Activated gamma-delta T cell (primary cell): ENCODE measurements around the gene MS4A4E.
"Not testable (repeated sequence)": the region's sequence is repeated elsewhere in the genome, so short reads cannot be mapped to it uniquely, and the experiment has no call there.

Experiments
- DNase-seq: peaks from one replicate; lab custom pipeline; 2025; lab: John Stamatoyannopoulos, UW

The MS4A4E gene

DNA sequence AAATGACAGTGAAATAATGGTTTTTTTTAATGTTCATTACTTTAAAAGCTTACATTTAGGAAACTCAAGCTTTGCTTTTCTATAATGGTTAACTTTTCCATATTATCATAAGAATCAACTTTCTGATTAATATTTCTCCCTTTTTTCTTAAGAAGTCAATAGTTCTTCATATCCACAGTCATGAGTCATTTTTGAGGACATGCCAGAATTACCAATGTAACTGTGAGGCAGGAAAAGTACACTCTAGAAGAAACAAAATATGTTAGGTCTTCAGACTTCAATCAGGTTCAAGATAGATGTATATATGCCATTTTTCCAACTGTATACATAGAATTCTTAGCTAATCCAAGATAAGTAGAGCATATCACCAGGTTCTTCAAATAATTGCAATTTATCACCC lies 70.9 kb downstream of the MS4A4E start:
- no peak for DNase-seq

DNA sequence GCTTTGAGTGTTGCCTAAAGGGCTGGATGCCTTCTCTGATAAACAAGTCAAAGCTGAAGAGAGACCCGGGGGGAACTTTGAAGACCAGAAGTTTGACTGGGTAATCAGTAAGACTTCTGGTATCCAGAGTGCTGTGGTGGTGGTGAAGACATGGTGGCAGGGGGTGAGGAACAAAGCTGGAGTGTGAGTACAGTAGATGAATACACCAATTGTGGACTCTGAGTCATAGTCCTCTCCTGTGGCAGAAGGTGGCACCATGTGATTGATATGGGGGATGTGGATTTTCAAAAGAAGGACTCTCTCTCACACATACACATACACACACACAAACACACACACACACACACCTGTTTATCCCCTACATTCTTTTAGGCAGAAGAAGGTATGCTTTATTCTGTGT lies 72.4 kb downstream of the MS4A4E start:
- DNase-seq = no peak

DNA sequence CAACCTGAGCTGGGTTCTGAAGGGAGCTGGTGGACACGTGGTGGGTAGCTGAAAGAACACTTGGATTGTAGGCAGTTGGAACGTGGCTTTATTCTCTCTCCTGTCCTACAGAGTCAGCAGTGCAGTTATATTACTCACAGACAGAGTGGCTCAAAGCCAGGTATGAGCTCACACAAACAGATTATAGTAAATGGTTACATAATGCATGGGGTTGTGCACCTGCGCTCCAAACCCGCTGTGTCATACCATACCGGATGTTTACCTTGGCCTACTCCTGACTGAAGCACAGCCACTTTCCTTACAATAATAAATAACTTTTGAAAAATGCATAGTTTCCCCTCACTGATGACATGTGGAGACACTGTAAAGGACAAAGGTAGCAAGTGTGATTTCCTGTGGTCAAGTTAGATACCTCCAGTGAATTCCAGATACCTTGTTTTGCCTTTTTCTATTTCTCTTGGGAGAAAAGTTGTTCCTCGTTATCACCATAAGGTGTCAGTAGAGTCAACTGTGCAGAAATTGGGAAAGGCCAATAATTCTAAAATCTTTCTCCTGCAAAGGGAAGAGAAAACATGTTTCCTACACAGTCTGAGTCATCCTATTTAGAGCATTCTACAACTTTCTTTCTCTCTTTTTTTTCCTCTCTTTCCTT lies 73.5 kb downstream of the MS4A4E start:
- DNase-seq = no peak

DNA sequence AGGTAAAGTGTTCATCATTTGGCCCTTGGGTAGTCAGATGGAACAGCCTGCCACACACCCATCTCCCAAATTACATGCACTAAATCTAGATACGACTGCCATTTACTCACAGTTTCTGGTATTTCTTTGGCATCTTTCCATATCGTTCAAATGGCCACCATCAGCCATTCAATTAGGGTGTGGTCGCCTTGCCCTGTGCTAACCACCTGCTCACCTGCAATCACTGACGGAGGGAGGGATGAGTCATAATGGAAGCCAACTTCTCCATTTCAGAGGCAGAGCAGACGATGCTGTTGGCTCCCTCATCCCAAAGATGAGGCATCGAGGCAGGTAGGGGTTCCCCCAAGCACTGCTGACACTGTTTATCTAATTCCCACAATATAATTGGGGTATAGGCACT lies 74.6 kb downstream of the MS4A4E start:
- DNase-seq = no peak

DNA sequence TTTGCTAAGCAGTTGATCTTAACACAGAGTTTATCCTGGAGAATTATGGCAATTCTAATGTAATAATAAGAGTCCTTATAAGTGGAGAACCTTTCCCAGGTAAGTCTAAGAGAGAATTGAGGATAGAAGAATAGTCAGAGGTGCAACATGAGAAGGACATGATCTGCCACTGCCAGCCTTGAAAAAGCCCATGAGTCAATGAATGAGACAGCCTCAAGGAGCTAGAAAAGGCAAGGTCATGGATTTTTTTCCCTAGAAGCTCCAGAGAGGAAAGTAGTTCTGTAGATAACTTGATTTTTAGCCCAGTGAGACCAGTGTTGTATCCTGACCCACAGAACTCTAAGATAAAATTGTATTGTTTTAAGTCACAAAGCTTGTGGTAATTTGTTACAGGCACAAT lies 77.0 kb downstream of the MS4A4E start:
- DNase-seq = no peak

DNA sequence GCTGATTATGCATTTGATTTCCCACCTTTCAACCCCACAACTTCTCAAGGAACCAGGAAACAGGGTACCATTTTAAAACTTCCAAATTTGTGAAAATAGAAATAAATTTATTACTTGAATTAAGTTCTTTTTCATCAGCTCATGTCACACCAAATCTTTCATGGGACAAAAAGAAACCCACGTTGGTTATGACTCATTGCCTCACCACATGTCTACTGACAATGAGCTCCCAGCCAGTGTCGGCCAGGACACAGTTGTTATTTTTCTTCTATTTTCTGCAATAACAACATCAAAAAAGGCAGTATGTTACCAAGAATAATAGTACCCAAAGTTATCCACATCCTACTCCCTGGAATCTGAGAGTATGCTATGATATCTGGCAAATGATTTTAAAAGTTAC lies 77.4 kb downstream of the MS4A4E start:
- no peak for DNase-seq

DNA sequence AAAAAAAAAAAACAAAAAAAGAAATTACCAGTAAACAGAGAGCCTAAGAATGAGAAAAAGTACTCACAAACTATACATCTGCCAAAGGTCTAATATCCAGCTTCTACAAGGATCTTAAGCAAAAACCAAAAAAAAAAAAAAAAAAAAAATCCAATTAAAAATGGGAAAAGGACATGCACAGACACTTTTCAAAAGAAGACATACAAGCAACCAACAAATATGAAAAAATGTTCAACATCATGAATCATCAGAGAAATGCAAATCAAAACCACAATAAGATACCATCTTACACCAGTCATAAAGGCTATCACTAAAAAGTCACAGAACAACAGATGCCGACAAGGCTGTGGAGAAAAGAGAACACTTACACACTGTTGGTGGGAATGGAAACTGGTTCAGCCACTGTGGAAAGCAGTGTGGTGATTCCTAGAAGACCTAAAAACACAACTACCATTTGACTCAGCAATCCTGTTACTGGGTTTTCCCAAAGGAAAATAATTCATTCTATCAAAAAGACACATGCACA lies 78.3 kb downstream of the MS4A4E start:
- DNase-seq = no peak

DNA sequence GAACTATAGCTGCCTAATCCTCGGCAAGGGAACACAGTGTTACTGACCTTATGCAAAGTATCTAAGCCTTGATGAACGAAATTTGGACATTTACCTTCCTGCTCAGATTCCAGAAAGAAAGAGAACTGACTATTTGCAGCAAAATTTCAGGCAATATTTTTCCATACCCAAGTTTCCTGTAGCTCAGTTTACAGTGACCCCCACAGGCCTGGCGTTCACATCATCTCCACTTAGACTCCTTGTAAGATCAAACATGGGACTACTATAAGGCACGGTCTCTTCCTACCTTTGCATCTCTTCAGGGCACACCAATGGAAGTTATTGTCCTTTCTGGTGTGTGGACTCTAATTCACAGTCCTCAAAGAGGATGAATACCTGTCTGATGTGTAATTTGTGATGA lies 81.2 kb downstream of the MS4A4E start:
- DNase-seq = no peak

DNA sequence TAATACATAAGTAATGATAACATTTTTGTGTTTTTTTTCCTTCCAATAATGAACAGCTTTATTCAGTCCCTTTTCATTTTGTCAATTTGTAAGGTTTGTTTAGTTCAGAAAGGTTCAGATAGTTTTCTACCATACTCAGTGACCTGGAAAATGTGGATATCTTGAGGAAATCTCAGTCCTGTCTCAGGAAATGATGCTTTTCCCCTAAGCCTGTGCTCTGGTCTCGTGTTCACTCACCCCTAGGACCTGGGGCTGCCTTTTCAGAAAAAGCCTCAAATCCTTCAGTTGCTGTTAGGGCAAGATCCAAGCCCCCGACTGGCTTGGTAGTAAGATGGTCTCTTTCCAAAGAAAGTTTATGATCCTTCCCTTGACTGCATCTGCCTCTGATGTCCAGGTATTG lies 81.8 kb downstream of the MS4A4E start:
- DNase-seq = no peak

DNA sequence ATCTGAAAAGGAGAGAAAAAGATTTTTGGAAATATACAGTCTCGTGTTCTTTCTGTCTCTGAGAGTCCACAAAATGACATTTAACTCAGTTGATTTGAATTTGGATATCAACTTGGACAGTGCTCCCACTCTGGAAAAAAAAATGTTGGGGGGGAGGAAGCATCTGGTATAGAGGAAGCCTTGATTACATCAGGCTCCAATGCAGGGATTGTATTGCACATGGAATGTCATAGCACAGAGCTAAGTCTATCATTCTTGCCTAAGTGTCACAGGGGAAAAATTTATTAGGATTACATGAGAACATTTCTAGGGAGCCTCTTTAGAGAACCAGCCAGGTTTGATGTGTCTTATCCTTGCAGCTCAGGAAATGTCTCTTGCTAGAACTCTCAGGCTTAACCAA lies 83.1 kb downstream of the MS4A4E start:
- DNase-seq = no peak

DNA sequence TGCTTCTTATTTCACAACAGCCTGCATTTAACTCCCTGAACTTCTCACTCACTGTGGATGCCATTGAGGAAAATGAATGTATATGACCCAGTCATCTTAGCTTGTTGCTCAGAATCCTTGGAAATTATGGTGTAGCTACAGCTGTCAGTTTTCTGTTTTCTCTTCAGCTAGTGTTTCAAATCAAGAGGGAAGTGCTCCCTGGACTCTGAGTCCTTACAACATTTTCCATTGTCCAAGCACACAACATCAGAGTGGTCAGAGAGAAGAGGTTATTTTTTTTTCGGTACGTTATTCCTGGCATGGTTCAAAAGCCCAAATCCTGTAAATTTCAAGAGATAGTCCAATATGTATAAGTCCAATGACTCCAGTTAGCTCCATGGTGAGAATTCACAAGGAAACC lies 83.7 kb downstream of the MS4A4E start:
- no peak for DNase-seq

DNA sequence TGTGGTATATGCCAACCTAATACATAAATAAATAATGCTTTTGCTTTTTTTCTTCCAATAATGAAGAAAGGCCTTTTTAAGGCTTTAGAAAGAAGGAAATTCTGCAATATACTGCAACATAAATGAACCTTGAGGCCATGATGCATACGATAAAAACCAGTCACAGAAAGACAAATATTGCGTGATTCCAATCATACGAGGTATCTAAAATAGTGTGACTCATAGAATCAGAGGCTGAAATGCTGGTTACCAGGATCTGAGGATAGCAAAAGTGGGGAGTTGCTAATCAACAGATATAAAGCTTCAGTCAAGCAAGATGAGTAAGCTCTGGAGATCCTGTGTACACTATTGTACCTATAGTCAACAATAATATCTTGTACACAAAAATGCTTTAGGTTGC lies 84.3 kb downstream of the MS4A4E start:
- DNase-seq = no peak

DNA sequence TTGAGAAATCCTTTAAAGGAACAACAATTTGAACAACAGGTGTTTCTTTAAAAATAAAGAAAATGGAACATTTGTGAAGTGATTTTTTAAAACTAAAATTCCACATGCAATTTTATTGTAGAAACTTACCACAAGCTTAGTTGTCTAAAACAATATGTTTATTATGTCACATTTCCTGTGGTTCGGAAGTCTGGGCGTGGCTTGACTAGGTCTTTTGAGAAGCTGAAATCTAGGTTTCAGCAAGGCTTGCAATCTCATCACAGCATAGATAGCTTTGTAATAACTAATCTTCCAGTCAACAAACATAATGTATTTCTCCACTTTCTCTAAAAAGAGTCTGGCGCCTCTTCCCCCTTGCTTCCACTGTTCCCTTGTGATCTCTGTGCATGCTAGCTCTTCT lies 87.0 kb downstream of the MS4A4E start:
- no peak for DNase-seq

DNA sequence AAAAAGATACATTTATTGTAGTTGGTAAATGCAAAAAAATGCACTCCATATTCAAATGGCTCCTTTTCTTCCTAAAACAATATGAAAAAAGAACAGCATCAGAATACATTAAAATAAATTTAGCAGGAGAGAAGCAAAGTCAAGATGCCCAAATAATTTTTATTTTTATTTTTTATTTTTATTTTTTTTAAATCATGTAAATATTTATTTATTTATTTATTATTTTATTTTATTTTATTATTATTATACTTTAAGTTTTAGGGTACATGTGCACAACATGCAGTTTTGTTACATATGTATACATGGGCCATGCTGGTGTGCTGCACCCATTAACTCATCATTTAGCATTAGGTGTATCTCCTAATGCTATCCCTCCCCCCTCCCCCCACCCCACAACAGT lies 90.2 kb downstream of the MS4A4E start:
- not testable (repeated sequence) for DNase-seq

DNA sequence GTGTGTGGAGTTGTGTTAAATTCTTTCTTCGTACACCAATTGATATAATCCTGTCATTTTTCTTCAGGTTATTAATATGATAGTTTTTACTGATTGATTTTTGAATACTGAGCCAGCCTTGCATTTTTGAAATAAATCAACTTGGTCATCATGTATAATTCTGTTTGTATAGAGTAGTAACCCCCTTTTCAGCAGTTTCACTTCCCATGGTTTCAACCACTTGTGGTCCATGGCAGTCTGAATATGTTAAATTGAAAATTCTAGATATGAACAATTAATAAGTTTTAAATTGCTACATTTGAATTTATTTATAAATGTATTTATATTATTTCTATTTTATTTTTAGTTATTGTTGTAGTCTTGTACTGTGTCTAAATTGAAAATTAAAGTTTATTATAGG lies 92.7 kb downstream of the MS4A4E start:
- no peak for DNase-seq
